22Rv1 (cell line): Measurements from ENCODE around the gene TMEM150B.

Experiments used
- H3K27ac ChIP-seq: fragments of 450-650 bp; 2 replicates; pipeline ENCODE4 v1.5.1; 2017
- ZFX ChIP-seq: fragments of 450-650 bp; IDR thresholded peaks from 2 replicates; pipeline ENCODE4 v1.6.1; 2017; ENCODE audit warnings: antibody characterized with exemption, borderline replicate concordance
- TF ChIP-seq, protein P1 (sequence below): fragments of 450-650 bp; IDR thresholded peaks from 2 replicates; pipeline ENCODE4 v1.5.1; 2017; ENCODE audit warnings: mild to moderate bottlenecking

TMEM150B gene

DNA sequence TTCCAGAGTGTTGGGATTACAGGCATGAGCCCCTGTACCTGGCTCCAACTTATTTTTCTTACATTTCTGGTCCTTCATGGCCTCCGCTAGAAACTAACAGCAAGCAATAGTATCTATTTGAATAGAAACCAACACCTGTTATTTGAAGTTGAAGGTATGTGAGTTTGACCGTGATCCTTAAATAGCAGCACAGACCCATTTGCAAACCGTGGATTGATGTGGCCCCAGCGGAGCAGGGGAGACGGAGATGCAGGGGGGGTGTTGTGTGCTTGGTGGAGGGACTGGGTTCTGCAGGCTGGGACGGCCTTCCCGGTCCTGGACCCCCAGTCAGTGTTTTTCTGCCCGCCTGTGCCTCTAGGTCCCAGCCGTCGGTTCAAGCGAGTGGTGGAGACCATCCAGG, 16.9 kb downstream of the TMEM150B start:
- no peak for TF ChIP-seq ZFX
- TF ChIP-seq, protein P1, sequence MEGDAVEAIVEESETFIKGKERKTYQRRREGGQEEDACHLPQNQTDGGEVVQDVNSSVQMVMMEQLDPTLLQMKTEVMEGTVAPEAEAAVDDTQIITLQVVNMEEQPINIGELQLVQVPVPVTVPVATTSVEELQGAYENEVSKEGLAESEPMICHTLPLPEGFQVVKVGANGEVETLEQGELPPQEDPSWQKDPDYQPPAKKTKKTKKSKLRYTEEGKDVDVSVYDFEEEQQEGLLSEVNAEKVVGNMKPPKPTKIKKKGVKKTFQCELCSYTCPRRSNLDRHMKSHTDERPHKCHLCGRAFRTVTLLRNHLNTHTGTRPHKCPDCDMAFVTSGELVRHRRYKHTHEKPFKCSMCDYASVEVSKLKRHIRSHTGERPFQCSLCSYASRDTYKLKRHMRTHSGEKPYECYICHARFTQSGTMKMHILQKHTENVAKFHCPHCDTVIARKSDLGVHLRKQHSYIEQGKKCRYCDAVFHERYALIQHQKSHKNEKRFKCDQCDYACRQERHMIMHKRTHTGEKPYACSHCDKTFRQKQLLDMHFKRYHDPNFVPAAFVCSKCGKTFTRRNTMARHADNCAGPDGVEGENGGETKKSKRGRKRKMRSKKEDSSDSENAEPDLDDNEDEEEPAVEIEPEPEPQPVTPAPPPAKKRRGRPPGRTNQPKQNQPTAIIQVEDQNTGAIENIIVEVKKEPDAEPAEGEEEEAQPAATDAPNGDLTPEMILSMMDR = no peak
- no peak overlapping the region for H3K27ac ChIP-seq

DNA sequence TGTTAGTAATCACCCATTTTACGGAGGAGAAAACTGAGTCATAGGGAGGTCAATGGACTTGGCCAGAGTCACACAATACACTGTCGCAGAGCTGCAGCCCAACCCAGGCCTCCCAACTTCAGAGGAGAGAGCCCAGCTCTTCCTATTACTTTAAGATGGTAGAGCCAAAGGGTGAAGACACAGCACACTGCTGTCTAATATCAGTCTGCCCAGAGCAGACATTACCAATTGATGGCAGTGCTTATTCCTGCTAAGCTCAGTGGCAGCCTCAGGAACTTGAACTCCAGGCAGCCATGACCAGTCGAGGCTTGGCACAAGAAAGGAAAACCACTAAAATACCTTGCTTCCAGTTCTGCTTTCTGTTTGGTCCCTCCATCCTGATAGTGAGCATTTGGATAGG, 18.4 kb downstream of the TMEM150B start:
- no peak overlapping the region for H3K27ac ChIP-seq
- no peak for TF ChIP-seq ZFX
- TF ChIP-seq, protein P1 = no peak

DNA sequence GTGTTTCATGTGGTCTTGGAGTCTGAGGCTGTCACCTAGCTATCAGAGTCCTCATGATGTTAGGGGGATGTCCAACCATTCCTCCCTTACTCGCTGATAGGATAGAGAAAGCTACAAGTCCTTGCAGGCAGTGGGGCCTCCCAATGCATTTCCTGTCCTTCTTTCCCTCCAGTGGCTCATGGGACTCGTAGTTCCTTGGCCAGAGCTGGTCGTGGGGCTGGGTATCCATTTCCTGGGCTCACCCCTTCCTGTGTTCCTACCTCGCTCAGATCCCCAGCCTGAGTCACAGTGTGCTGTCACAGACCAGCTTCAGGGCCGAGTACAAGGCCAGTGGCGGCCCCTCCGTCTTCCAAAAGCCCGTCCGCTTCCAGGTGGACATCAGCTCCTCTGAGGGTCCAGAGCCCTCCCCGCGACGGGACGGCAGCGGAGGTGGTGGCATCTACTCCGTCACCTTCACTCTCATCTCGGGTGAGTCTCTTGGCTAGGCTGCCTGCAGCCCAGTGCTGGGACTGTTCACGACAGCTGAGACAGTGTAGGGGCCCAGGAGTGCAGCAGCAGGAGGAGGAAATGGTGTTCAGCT, 19.1 kb downstream of the TMEM150B start:
- no peak overlapping the region for H3K27ac ChIP-seq
- no peak for TF ChIP-seq ZFX

DNA sequence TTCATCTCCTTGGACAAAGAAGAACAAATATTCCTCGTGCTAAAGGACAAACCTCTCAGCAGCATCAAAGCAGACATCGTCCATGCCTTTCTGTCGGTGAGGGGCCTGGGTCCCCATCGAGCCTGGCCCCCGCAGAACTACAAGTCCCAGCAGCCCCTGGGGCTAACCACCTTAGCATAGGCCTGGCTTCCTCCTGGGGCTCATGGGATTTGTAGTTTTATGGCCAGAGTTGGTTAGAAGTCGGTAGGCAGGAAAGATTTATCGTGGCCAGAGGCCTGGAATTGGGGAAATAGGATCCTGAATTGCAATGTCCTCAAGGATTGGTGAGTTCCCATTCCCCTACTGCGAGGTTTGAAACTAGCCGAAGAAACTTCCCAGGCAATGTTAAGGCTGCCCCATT, 19.6 kb downstream of the TMEM150B start:
- TF ChIP-seq, protein P1 = no peak
- no peak for TF ChIP-seq ZFX
- H3K27ac ChIP-seq = no peak overlapping the region

GRCh38 chr19:55304980-55305379, 20.2 kb downstream of the TMEM150B start:
- no peak for TF ChIP-seq ZFX
- TF ChIP-seq, protein P1 = no peak
- H3K27ac ChIP-seq = no peak overlapping the region

DNA sequence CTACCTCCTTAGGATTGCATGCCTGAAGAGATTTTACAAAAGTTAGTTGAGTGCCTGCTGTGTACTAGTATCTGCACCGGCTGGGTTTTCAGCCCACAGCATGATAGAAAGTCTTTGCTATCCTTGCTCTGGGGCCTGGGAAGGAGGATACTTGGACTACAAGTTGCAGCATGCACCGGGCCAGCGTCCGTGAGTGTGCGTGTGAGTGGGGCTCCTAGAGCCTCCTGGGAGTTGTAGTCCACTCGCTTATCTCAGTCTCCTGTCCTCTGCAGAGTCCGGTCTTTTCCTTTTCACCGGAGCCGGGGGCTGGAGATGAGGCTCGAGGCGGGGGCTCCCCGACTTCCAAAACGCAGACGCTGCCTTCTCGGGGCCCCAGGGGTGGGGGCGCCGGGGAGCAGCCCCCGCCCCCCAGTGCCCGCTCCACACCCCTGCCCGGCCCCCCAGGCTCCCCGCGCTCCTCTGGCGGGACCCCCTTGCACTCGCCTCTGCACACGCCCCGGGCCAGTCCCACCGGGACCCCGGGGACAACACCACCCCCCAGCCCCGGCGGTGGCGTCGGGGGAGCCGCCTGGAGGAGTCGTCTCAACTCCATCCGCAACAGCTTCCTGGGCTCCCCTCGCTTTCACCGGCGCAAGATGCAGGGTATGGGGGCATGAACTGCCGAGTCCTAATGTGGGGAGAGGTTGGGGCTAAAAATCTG, 20.7 kb downstream of the TMEM150B start:
- TF ChIP-seq, protein P1 = no peak
- no peak for TF ChIP-seq ZFX
- H3K27ac ChIP-seq = no peak overlapping the region

DNA sequence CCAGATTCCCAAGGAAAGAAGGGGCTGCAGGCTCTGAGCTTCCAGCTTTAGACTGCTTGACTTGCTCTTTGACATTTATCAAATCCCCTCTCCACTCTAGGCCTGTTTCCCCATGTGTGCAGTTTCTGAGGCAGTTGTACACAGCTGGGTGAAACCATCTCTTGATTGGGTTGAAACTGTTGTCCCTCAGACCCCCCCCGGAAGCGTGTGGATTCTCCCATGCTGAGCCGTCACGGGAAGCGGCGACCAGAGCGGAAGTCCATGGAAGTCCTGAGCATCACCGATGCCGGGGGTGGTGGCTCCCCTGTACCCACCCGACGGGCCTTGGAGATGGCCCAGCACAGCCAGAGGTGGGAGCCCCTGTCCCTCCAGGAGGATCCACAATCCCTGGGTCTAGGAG, 21.7 kb downstream of the TMEM150B start:
- no peak overlapping the region for H3K27ac ChIP-seq
- TF ChIP-seq ZFX = no peak
- TF ChIP-seq, protein P1 = no peak
